Raji (cell line): ENCODE results near the gene RFC3.

Source experiments
- POLR2A ChIP-seq: IDR thresholded peaks from 2 replicates; pipeline ENCODE4 v1.6.1; 2011; ENCODE audit warnings: low read depth, low read length, control low read depth; ENCODE audit not compliant: insufficient read depth

Gene RFC3

DNA sequence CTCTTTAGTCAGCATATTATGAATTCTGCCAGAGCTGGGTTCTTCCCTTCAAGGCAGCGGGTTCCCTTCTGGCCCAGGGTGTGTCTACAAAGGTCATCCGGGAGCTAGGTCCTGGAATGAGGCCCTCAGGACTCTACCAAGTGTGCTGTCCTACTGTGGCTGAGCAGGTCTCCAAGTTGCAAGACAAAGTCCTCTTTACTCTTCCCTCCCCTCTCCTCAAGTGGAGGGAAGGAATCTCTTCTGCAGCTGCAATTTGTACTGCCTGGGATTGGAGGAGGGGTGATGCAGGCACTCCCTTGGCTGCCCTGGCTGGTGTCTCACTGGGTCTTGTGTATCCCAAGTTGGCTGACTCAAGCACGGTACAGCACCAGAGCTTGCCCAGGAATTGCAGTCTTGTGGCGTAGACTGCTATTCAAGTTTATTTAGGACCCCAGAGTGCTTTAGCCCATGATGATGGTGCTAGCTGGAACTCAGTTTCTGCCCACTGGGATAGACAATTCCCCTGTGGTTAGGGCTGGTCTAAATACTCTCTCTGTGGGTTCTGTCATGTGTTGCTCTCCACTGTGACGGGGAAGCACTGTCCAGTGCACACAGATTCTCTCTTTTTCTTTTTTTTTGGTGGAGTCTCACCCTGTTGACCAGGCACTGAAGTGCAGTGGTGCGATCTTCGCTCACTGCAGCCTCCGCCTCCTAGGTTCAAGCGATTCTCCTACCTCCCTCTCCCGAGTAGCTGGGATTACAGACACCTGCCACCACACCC is 28.5 kb downstream of the RFC3 start:
- TF ChIP-seq POLR2A, result no peak

DNA sequence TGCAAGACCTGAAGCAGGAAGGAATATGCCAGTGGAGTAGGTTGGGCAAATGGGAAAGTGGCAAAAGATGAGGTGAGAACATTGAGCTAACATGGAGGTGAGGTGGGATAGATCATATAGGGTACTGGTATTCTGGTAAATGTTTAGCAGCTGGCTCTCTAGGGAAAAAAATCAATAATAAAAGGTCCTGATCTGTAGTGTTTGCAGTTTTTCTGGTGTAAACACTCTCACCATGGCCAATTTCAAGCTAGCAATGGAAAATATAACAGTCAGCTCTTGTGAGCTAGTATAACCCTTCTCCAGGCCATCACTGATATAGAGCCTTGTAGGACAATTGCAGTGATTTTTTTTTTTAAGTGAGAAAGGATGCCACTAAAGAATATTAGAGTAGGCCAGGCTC is 31.3 kb downstream of the RFC3 start:
- TF ChIP-seq POLR2A, result no peak

DNA sequence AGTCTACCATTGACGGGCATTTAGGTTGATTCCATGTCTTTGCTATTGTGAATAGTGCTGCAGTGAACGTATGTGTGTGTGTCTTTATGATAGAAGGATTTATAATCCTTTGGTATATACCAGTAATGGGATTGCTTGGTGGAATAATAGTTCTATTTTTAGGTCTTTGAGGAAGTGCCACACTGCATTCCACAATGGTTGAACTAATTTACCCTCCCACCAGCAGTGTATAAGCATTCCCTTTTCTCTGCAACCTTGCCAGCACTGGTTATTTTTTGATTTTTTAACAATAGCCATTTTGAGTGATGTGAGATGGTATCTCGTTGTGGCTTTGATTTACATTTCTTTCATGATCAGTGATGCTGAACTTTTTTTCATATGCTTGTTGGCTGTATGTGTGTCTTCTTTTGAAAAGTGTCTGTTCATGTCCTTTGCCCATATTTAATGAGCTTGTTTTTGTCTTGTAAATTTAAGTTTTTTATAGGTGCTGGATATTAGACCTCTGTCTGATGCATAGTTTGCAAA is 37.5 kb downstream of the RFC3 start:
- no peak for TF ChIP-seq POLR2A

DNA sequence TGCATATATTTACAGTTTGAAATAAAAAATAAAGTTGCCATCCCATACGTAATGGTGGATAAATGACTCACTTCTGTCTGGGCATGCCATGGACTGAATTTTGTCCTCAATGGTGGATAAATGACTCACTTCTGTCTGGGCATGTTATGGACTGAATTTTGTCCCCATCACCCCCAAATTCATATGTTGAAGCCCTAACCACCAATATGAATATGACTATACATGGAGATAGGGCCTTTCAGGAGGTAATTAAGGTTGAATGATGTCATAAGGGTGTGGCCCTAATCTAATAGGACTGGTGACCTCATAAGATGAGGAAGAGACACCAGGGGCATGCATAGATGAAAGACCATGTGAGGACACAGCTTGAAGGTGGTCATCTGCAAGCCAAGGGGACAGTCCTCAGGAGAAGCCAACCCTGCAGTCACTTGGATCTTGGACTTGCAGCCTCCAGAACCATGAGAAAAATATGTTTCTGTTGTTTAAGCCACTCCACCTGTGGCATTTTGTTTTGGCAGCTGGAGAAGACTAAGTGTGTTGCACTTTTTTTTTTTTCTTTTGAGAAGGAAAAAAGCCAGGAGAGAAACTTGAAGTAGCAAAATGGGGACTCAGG is 41.8 kb downstream of the RFC3 start:
- TF ChIP-seq POLR2A, result no peak

DNA sequence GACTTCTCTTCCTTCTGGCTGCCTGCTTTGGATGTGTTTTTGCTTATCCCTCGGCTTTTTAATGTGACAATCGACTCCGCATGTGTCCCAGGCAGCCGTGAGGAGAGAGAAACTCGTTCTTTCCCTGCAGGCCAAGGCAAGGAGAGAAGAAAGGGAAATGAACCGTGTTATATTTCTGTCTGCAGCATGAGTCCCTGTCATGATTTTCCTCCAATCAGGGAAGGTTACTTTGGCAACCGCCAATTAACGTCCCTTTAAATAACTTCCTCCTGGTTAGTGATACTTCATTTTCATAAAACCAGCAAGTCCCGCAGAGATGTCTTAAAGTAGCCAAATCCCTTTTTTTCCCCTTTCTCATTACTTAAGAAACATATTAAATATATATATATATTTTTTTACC is 42.6 kb downstream of the RFC3 start:
- no peak for TF ChIP-seq POLR2A

DNA sequence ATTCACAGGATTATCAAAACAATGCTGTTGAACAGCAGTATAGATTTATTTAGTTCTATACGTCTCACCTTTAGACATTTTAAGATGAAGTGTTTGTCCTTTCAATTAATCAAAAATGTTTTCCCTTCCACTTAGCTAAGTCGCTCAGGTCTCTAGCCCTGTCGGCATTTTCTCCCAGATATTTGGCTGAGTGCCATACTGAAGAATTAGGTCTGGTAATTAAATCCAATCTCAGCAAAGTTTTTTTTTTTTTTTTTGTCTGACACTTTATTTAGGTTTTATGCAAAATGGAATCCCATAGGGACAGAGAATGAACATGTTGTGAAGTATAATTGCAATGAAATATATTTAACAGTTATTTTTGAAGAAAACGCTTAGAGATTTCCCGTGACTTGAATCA is 44.1 kb downstream of the RFC3 start:
- no peak for TF ChIP-seq POLR2A

DNA sequence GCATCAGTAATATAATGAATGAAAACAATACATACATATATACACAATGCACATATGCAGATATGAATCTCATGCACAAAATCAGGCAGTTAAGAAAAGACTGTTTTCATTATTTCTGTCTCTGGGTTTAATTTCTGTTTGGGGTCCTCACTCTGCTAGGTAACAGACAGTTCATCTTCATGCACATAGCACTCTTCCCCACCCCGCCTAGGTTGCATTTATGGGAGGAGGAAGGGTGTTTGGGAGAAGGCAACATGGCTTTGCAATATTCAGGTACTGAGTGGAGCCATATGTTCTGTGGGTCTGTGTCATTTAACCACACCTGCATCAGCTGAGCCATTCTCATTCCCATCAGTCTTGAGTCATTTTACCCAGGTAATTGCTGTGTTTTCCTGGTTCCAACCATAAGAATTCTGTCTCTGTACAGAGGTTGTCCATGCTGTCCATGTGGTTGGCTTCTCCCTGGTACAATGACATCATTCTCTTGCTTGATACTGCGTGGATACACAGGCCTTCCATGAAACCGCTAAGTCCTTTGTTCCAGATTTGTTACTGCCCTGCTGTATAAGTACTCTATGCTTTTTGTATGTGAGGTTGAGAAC is 45.3 kb downstream of the RFC3 start:
- TF ChIP-seq POLR2A, result no peak

DNA sequence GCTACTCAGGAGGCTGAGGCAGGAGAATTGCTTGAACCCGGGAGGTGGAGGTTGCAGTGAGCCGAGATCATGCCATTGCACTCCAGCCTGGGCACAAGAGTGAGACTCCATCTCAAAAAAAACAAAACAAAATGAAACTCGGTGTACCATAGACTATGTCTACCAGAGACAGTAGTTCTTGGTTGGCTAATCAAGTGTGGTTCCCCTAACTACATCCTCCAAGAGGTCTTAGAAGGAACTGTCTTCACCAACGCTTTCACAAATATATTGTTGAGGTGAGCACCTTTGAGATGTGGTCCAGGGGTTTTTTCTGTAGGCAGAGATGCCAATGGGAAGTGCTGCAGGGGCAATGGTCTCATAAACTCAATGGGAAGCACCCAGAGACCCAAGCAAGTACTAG is 48.0 kb downstream of the RFC3 start:
- TF ChIP-seq POLR2A, result no peak

DNA sequence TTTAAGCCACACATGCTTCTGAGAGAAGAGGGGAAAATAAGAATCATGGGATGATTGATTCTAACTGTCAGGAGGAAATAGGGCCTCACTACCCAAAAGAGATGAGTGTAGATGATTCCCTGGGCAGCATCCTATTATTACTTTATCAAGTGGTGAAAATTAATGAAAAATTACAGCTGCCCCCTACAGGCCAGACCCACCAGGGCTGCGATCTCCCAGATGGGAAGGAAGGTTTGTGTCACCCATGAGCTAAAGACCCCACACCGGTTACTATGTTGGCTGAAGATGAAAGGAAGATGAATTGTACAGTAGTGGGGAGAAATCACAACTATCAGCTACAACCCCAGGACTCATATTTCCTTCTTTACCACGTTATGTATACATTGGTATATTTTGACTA is 49.5 kb downstream of the RFC3 start:
- no peak for TF ChIP-seq POLR2A

DNA sequence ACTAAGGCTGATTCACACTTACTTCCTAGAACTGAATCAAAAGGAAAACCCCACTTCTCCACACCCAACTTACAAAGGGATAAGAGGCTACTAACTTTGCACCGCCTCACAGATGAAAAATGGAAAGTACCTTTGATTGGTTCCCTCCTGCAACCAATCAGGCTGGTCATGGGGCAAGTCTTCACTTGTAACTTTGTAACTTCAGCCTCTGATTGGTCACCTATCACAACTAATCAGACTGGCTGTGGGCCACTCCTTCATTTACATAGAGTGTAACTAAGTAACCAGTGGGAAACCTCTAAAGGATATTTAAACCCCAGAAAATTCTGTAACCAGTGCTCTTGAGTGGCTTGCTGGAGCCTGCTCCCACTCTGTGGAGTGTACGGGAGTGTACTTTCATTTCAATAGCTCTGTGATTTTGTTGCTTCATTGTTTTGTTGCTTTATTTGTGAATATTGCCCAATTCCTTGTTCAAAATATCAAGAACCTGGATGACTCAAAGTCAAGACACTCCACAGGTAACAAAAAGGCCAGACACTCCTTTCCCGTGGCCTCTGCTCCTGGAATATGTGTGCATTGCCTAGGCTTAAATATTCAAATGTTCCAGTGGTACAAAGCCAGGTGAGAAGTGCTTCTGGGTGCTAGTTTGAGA is 50.5 kb downstream of the RFC3 start:
- TF ChIP-seq POLR2A, result no peak

DNA sequence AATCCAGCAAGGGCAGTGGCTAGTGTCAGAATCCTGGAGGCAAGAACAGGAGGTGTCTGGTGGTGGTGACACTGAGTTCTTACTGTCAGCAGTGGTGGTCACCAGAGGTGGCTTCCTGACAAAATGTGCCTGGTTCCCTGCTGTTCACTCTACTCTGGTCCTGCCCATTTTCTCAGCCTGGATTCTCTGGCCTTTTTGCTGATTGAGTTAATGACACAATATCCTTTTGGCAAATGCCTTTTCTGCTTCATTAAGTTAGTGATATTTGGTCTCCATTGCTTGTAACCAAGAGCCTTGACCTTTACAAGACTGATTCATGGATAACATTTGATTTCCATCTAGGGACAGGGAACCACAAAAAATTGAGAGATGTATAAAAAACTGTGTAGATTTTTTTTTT is 51.1 kb downstream of the RFC3 start:
- TF ChIP-seq POLR2A, result no peak

DNA sequence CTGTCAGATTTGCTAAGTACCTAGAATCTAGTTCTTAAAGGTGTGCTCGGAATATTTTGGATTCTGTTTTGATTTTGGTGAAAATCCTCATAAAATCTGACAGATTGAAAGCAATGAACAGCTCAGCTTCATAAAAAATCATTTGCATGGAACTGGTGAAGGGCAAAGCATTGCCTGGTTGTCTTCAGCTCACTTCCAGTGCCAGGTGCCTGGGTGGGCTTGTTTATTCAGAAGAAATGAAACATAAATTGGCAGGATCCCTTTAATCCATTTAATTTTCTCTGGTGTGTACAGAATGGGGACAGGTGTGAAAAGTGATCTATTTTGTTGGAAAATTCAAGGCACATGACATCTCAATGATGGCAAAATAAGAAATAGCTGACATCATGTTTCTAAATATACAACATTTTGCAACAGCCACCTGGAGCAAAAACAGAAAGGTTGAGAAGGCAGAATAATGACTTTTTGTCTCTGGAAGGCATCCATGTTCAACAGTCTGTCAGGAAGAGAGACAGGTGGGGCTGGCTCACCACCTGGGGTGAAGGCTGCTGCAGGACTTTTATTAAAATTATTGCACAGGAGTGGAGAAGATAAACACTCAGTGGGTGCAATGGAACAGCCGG is 52.2 kb downstream of the RFC3 start:
- TF ChIP-seq POLR2A, result no peak

DNA sequence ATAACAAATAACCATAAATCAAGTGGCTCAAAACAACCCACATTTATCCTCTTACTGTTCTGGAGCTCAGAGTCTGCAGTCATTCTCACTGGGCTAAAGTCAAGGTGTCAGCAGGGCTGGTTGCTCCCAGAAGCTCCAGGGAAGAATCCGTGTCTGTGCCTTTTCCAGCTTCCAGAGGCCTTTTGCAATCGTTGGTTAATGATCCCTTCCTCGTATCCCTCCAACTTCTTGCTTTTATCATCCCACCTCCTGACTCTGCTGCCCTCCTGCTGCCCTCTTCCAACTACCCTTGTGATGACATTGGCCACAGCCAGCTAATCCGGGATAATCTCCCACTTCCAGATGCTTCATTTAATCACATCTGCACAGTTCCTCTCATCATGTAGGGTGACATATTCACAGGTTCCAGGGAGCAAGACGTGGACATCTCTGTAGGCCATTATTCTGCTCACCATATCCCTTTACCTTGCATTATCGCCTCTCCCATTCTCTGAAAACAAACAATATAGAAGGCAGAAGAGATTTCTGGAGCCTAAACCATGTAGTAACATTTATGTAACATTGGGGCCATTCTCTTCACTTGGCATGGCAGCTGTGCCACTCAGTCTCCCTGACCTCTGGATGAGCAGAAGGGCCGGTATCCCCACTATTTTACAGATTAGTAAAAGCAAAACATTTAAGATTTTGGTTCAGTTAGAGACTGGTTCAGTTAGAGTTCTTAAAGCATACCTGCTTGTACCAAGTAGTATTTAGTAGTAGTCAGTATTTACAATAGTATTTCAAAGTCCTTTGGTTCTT is 53.5 kb downstream of the RFC3 start:
- no peak for TF ChIP-seq POLR2A

DNA sequence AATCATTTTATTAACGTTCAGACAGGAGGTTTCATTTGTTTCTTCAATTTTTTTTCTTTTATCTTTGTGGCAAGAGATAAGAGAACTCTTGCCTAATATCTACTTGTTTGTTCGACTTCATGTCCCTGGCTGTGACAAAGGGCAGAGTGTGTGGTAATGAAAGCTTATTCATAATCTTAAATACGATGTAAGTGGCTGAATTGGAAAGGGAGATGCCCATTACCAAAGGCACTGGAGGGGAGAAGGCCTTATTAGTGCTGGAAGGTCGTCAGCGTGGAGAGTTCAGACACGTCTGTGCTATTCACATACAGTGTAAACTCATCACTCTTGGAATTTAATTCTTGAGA is 54.0 kb downstream of the RFC3 start:
- no peak for TF ChIP-seq POLR2A
